ENCODE results near the gene MITD1.
A peak's percentile ranks its signal among the peaks of the same experiment; 100 is the strongest.
"Not testable (repeated sequence)": the region's sequence is repeated elsewhere in the genome, so short reads cannot be mapped to it uniquely, and the experiment has no call there.

MITD1 gene

GRCh38 chr2:99180755-99181623 lies at the start of gene MITD1, which contains the start of gene MRPL30:
TSS of gene MITD1 (minus strand) at chr2:99181058. CDS start at chr2:99180981, 77 bp downstream.
TSS of gene MRPL30 (plus strand) at chr2:99181184. CDS start at chr2:99186204, 5,020 bp downstream.
- peak; percentile 77 to 88 for DNase-seq

- no peak for DNase-seq
These were observed 37.2 kb upstream of the MITD1 start for GRCh38 chr2:99217929-99218501.

DNA sequence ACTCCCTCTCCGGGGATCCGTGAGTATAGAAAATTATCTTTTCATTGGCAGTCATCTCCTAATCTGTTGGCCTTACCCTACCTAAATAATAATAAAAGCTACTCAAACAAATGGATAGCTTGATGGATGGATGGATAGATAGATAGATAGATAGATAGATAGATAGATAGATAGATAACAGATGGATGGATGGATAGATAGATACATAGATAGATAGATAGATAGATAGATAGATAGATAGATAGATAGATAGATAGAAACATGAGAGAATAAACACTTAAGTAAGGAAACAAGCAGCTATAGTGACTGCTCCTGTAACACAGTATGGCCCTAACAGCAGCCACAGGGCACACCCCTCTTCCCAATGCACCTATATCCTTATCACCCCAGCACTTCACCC lies 35.2 kb upstream of the MITD1 start:
- DNase-seq = no peak

- DNase-seq = no peak
These were observed 24.6 kb upstream of the MITD1 start for GRCh38 chr2:99205491-99205890.

DNA sequence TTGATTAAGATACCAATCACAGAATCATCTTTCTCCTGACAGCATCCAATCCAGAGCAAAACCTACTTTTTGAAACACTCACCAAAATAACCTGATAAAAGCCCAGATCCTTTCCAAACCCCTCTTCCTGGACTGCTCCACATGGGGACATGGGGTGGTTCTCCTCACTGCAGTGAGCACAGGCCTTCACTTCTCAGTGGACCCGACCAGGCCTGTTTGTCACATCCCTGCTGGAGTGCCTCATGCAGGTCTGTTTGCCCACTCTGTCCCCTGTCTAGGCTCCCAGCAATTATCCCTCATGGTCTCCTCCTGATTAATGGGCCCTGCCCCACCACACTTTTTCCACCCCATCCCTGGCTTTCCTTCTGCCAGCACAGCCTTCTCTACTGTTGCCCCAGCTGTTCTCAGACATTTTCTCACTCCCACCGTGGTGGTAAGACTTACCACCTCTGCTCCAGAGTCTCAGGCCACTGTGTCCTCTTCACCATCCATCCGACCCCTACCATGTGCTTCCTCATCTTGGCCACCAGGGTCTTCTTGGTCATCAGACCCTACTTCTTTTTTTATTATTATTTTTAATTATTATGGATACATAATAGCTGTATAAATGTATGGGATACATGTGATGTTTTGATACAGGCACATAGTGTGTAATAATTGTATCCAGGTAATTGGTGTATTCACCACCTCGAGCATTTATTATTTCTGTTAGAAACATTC lies 21.3 kb upstream of the MITD1 start:
- no peak for DNase-seq

- no peak for DNase-seq
These were observed 19.4 kb upstream of the MITD1 start for GRCh38 chr2:99200076-99200800.

- no peak for DNase-seq
These were observed 17.4 kb upstream of the MITD1 start for GRCh38 chr2:99198103-99198841.

DNA sequence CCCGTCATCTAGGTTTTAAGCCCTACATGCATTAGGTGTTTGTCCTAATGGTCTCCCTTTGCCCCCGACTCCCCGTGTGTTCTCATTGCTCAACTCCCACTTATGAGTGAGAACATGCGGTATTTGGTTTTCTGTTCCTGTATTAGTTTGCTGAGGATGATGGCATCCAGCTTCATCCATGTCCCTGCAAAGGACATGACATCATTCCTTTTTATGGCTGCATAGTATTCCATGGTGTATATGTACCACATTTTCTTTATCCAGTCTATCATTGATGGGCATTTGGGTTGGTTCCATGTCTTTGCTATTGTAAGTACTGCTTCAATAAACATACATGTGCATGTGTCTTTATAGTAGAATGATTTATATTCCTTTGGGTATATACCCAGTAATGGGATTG lies 11.5 kb upstream of the MITD1 start:
- not testable (repeated sequence) for DNase-seq

GRCh38 chr2:99190548-99190947 lies 9.7 kb upstream of the MITD1 start:
- DNase-seq = no peak

- DNase-seq = no peak
These were observed 7.5 kb upstream of the MITD1 start for GRCh38 chr2:99188357-99188756.

DNA sequence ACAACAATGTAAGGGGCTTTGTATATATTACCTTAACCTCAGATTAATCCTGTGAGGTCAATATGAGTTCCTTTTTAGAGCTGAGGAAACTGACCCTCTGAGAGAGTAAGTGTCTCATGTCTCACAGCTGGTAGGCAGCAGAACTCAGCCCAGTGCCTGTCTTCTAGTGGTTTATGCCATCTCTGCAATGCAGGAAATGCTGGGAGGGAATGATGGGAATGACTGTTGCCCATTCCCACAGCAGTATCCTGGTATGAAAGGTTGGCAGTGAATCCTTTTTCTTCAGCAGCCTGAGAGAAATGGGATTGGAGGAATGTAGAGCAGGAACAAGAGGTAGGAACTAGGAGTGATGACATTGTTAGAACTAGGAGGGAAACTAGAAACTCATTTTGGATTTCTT lies 6.2 kb upstream of the MITD1 start:
- DNase-seq = no peak

DNA sequence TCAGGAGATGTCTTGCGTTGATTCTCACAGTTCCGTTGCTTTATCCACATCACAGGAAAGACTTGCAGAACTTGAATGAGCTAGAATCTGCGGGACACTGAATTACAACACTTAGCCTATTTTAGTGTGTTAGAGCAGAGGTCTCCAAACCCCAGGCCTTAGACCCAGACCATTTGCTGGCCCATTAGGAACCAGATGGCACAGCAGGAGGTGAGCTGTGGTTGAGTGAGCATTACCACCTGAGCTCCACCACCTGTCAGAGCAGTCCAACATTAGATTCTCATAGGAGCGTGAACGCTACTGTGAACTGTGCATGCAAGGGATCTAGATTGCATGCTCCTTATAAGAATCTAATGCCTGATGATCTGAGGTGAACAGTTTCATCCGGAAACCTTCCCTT lies 4.0 kb upstream of the MITD1 start:
- DNase-seq = no peak

DNA sequence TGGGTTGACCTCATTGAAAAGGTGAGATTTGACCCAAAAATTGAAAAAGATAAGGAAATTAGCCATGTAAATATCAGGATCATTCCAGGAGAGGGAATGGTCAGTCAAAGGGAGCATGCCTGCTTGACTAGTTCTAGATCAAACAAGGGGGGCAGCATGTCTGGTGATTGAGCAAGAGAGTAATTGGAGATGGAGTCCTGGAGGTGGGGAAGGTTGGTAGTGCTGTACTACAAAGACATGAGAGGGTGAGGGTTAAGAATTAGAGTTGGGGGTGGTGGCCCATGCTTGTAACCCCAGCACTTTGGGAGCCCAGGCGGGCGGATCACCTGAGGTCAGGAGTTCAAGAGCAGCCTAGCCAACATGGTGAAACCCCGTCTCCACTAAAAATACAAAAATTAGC lies 2.2 kb upstream of the MITD1 start:
- no peak for DNase-seq

- DNase-seq = no peak
These were observed 754 bp upstream of the MITD1 start for GRCh38 chr2:99181624-99182000.

DNA sequence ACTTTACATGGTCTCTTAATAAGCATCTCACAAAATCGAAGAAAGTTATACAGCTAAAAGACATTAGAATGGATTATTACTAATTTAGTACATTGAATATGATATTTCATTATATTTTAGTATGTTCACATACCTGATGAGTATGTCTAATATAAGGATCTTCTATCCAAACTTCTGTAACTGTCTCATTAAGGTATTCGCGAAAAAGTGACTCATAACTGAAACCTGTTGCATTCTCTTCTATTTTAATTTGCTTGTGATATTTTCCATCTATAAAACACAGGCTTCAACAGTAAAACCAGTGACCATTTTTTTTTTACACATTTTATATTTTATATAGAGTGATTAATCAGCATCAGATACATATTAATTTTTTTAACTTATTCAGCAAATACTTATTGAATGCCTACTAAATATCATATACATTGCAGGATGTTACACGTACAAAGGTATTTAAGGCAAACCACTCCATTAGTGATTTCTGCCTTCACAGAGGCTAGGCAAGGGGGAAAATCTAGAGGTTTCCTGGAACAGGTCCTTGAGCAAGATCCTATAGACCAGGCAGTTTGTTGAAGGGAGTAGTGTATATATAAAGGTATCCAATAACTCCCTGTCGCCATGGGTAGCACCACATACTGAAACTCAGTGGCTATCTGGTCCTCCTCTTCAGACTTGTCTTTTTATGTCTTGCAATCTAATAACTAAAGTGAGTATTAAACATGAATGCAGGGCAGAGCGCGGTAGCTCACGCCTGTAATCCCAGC lies 9.3 kb downstream of the MITD1 start:
- DNase-seq = no peak

- no peak for DNase-seq
These were observed 11.3 kb downstream of the MITD1 start for GRCh38 chr2:99169534-99169933.

- no peak for DNase-seq
These were observed 14.6 kb downstream of the MITD1 start for GRCh38 chr2:99166218-99166617.

- DNase-seq = no peak
These were observed 21.3 kb downstream of the MITD1 start for GRCh38 chr2:99159594-99159993.

- no peak for DNase-seq
These were observed 22.3 kb downstream of the MITD1 start for GRCh38 chr2:99158599-99158998.

DNA sequence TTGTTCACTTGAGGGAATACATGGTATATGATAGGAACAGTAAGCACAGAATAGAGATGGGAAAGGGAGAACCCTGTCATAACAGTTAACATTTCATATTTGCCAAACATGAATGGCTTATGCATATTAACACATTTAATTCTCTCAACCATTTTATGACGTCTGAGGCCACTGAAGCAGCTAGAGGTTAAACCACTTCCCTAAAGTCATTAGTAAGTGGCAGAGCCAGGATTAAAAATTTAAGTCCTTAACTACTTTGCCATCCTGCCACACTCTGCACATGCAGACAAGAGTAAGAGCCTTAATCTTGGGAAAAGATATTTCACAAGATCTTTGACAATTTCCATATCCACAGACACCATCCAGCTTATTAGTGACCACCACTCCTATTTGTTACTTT lies 24.0 kb downstream of the MITD1 start:
- DNase-seq = no peak
